ENCODE results near the gene MCM7. TPM values are rescaled to one million over a fixed set of nuclear protein-coding genes. Genes with fewer than 3 reads are reported as not detected.

MCM7 gene
- total RNA-seq, 1 experiment from 2014 or later: 387 TPM

- CTCF ChIA-PET: no interaction called here
- Histone ChIP-seq H4K20me1 (ENCODE audit: insufficient read depth) (no peaks in the 10 kb centered on the region), H3K9me3 (ENCODE audit: control insufficient read depth in 1 of 2, insufficient read depth in 1 of 2, low read depth in 1 of 2, low read length in 2 of 2) (no peaks in the 10 kb centered on the region), H3K9me2 (ENCODE audit: insufficient read depth) (no peaks in the 10 kb centered on the region), H3K4me1 (ENCODE audit: control insufficient read depth in 1 of 2, insufficient read depth in 2 of 2, low read length in 2 of 2) (peaks cover under 1 to 12% of the 10 kb centered on the region in 2 experiments), H3K4me2 (ENCODE audit: low read length) (no peak overlapping the region), H3K36me3 (ENCODE audit: control insufficient read depth in 1 of 2, insufficient read depth in 2 of 2, low read length in 2 of 2) (peaks cover 3 to 5% of the 10 kb centered on the region in 2 experiments; a peak in 3 of 4 replicates), H3K4me3 (replicated peaks in 1 of 2; ENCODE audit: low read depth in 1 of 2, low read length in 2 of 2) (no peak overlapping the region), H3K79me2 (ENCODE audit: insufficient read depth, low read length) (peaks cover 11% of the 10 kb centered on the region), H3K27ac (ENCODE audit: low read depth, low read length) (no peak overlapping the region), H2AFZ (ENCODE audit: low read depth, low read length, poor library complexity, severe bottlenecking) (no peak overlapping the region), H3K27me3 (ENCODE audit: insufficient read depth, low read length) (no peaks in the 10 kb centered on the region), H3K9ac (ENCODE audit: low read length) (no peak overlapping the region)
- no peak for ATAC-seq
- POLR2A ChIA-PET: interaction anchor here (0.7 kb wide), 1 partner anchor 10 kb away, joined by 3 read pairs; no protein-coding TSS in a partner anchor
- DNase-seq (ENCODE audit: low read depth, low spot score): no peak
- no peak for TF ChIP-seq CTCF (IDR thresholded peaks at IDR 0.05 in 2 of 3, conservative IDR thresholded peaks at IDR 0.05 in 1 of 3; ENCODE audit: borderline replicate concordance in 1 of 3, insufficient read depth in 1 of 3, low read depth in 2 of 3, low read length in 2 of 3)
- TF ChIP-seq REST (IDR thresholded peaks at IDR 0.05; ENCODE audit: low read depth): no peak
- no peak for TF ChIP-seq SRF (IDR thresholded peaks at IDR 0.05; ENCODE audit: low read depth)
- no peak for TF ChIP-seq EGR1 (IDR thresholded peaks at IDR 0.05; ENCODE audit: low read depth)
- no peak for TF ChIP-seq CBX3 (IDR thresholded peaks at IDR 0.05; ENCODE audit: low read depth)
- no peak for TF ChIP-seq ZNF274 (IDR thresholded peaks at IDR 0.05; ENCODE audit: low read depth, low read length)
- no peak for TF ChIP-seq TCF7L2 (IDR thresholded peaks at IDR 0.05; ENCODE audit: borderline replicate concordance, extremely low read depth, insufficient read depth, insufficient read length)
- TF ChIP-seq ZBTB33 (IDR thresholded peaks at IDR 0.05; ENCODE audit: extremely low read depth, insufficient replicate concordance, low read length): no peak
- no peak for TF ChIP-seq RAD21 (IDR thresholded peaks at IDR 0.05; ENCODE audit: low read depth)
- TF ChIP-seq ELF1 (IDR thresholded peaks at IDR 0.05; ENCODE audit: borderline replicate concordance, low read depth): no peak
- TF ChIP-seq SIN3A (IDR thresholded peaks at IDR 0.05; ENCODE audit: low read depth): no peak
- TF ChIP-seq POLR2A (IDR thresholded peaks at IDR 0.05; ENCODE audit: borderline replicate concordance, extremely low read depth, insufficient read depth, insufficient read length): no peak
- no peak for TF ChIP-seq MAX (IDR thresholded peaks at IDR 0.05)
- TF ChIP-seq YY1 (IDR thresholded peaks at IDR 0.05; ENCODE audit: extremely low read depth, insufficient replicate concordance, low read depth, low read length): no peak
- no peak for TF ChIP-seq CEBPB (IDR thresholded peaks at IDR 0.05; ENCODE audit: low read depth)
- no peak for TF ChIP-seq FOSL1 (IDR thresholded peaks at IDR 0.05; ENCODE audit: low read depth)
- no peak for TF ChIP-seq POLR2AphosphoS5 (IDR thresholded peaks at IDR 0.05; ENCODE audit: low read depth, low read length)
- TF ChIP-seq SP1 (IDR thresholded peaks at IDR 0.05; ENCODE audit: low read depth): no peak
- intact Hi-C loops (cut with micrococcal nuclease): no loop called here
- RAD21 ChIA-PET (ENCODE audit: low non-redundant PET in 1 of 2, low total read pairs in 2 of 2, uncharacterized antibody in 2 of 2, unreplicated experiment in 2 of 2): no interaction called here
- no TSS peak for BruUV-seq (replicated peaks)
These were observed 13.8 kb upstream of the MCM7 start for GRCh38 chr7:100115026-100115425.

Data from HCT116 (cell line).